ENCODE results near the gene CAD.

The CAD gene

GRCh38 chr2:27284996-27285395 lies 67.8 kb downstream of the CAD start:
- DNase-seq, result no peak

GRCh38 chr2:27285481-27285880 lies 68.3 kb downstream of the CAD start:
- DNase-seq, result no peak

GRCh38 chr2:27288610-27289009 lies 71.4 kb downstream of the CAD start:
- no peak for DNase-seq

- DNase-seq, result no peak
Measured at GRCh38 chr2:27290549-27290948, 73.4 kb downstream of the CAD start.

- DNase-seq, result no peak
Measured at GRCh38 chr2:27291865-27292264, 74.7 kb downstream of the CAD start.

Data from NCI-H510A treated with DMSO at 0.1 percent for 48 hours (cell line).